Vagina (tissue), 2 donors: Measurements from ENCODE around the gene GALNT11. TPM values are rescaled to one million over a fixed set of nuclear protein-coding genes. Genes with fewer than 3 reads are reported as not detected.

ENCODE experiments used
- DNase-seq, 2 donors: peaks; one replicate each; pipeline ENCODE4 v3.0.0-alpha.2; 2017; ENCODE audit errors: extremely low spot score in 2 of 2
- H3K27ac ChIP-seq: fragments of 200-600 bp; sonication (generic); one replicate; pipeline ENCODE4 v1.5.1; 2019
- H3K27me3 ChIP-seq: fragments of 200-600 bp; sonication (generic); one replicate; pipeline ENCODE4 v1.5.1; 2019
- H3K36me3 ChIP-seq, 2 donors: fragments of 200-600 bp; sonication (generic); one replicate each; pipeline ENCODE4 v1.5.1; 2017 to 2019
- H3K4me1 ChIP-seq: fragments of 200-600 bp; sonication (generic); one replicate; pipeline ENCODE4 v1.5.1; 2019
- H3K4me3 ChIP-seq, 2 donors: fragments of 200-600 bp; sonication (generic); 1 replicate in 1 of 2; 2 replicates in 1 of 2; pipeline ENCODE4 v1.5.1; 2016 to 2019
- H3K9me3 ChIP-seq: fragments of 200-600 bp; sonication (generic); one replicate; pipeline ENCODE4 v1.5.1; 2019
- POLR2A ChIP-seq, 2 donors: fragments of 450-650 bp; IDR thresholded peaks; one replicate each; pipeline ENCODE4 v1.6.1; 2017; ENCODE audit warnings: antibody characterized with exemption in 2 of 2, mild to moderate bottlenecking in 2 of 2, moderate library complexity in 2 of 2
- POLR2AphosphoS5 ChIP-seq, 2 donors: sonication (generic); formaldehyde crosslinking; IDR thresholded peaks; one replicate each; pipeline ENCODE4 v1.9.0; 2017; ENCODE audit warnings: antibody characterized with exemption in 2 of 2, mild to moderate bottlenecking in 2 of 2, low read depth in 1 of 2; ENCODE audit not compliant: insufficient read depth in 1 of 2
- intact Hi-C: fragments of 100-400 bp; cut with DNase I; formaldehyde crosslinking; loops from one replicate; pipeline ENCODE4 v1.15.1; 2023
- small RNA-seq: library from RNA; depleted of rRNA; stranded (forward); fragments of <200 nt; gene quantifications from one replicate; pipeline ENCODE3, GENCODE V24; 2016
- total RNA-seq: library from RNA; depleted of rRNA; stranded (reverse); fragments of >200 nt; gene quantifications from one replicate; pipeline ENCODE4 v1.2.3, GENCODE V29; 2016

GALNT11 gene
- total RNA-seq, 1 donor from 2014 or later, result 46.9 TPM

- Histone ChIP-seq H3K4me1 (no peaks in the 10 kb centered on the region), H3K36me3 (peaks cover 0 to 58% of the 10 kb centered on the region in 2 donors), H3K27ac (no peak overlapping the region), H3K4me3 (no peak overlapping the region), H3K9me3 (no peaks in the 10 kb centered on the region), H3K27me3 (no peaks in the 10 kb centered on the region)
- DNase-seq, result no peak
- intact Hi-C loops, result no loop called here
- TF ChIP-seq POLR2A (IDR thresholded peaks at IDR 0.05), result no peak
- no peak for TF ChIP-seq POLR2AphosphoS5 (IDR thresholded peaks at IDR 0.05; ENCODE audit: insufficient read depth in 1 of 2, low read depth in 1 of 2)
These were observed 136.8 kb downstream of the GALNT11 start for GRCh38 chr7:152162287-152162686.

Small RNA genes lying within 50 kb of the gene (small RNA-seq; reads per million reads assigned to genes)
- not detected for gene RF00017

Other genes starting within 250 kb of the GALNT11 start
- 25.0 TPM for gene PRKAG2, start 148.6 kb upstream of the GALNT11 start, total RNA-seq
- gene GALNTL5, start 69.2 kb upstream of the GALNT11 start, total RNA-seq, result not detected